ENCODE results near the gene PTPRD. TPM values are rescaled to one million over a fixed set of nuclear protein-coding genes. Genes with fewer than 3 reads are reported as not detected.

Gene PTPRD
- total RNA-seq, 1 donor from 2014 or later: 197 TPM

DNA sequence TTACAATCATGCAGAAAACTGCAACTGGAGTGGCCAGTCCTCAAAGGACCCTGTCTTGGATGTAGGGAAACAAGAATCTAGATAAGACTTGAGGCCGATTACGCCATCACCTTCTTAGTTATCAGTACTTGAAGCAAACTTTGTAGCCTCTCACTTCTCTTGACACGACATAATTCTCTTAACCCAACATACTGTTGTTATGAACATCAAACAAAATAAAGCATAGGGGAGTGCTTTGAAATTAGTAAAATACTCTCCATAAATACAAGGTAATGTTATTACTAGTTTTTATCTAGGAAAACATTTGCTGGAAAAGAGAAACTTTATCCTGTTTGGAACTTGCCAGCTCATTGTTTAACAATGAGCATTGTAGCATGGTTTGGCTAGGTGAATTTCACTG is 2238.3 kb downstream of the PTPRD start:
- no peak for DNase-seq (ENCODE audit: extremely low spot score, unreplicated experiment)
- Mint-ChIP-seq H3K9me3 (no peaks in the 10 kb centered on the region), H3K4me1 (ENCODE audit: unreplicated experiment) (peaks cover 14% of the 10 kb centered on the region), H3K36me3 (peaks cover 21% of the 10 kb centered on the region), H3K27ac (no peak overlapping the region), H3K4me3 (no peak overlapping the region), H3K27me3 (peaks cover 3% of the 10 kb centered on the region)
- no peak for TF ChIP-seq CTCF (conservative IDR thresholded peaks at IDR 0.05)

DNA sequence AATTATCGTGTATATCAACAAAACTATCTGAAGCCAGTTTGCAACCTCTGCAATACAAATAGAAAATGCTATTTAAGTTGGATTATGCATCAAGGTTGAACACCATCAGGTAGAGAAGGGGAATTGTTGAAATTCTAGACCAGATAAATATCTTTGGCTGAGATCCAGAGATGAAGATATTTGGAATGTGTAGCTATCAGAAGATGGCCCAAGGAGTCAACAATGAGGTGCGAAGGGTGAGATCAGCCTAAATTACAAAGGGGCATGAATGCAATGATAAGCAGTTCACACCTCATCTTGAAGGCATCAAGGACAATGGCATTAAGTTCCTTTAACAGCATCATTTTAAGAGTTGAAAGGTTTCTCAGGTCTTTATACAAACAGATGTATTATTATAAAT is 2241.1 kb downstream of the PTPRD start:
- no peak for DNase-seq (ENCODE audit: extremely low spot score, unreplicated experiment)
- peaks cover 23% of the 10 kb centered on the region for H3K36me3 Mint-ChIP-seq
- H3K4me3 Mint-ChIP-seq: no peak overlapping the region
- H3K27ac Mint-ChIP-seq: no peak overlapping the region
- H3K27me3 Mint-ChIP-seq: peaks cover 3% of the 10 kb centered on the region
- H3K4me1 Mint-ChIP-seq (ENCODE audit: unreplicated experiment): peaks cover 11% of the 10 kb centered on the region
- no peak for TF ChIP-seq CTCF (conservative IDR thresholded peaks at IDR 0.05)
- no peaks in the 10 kb centered on the region for H3K9me3 Mint-ChIP-seq

DNA sequence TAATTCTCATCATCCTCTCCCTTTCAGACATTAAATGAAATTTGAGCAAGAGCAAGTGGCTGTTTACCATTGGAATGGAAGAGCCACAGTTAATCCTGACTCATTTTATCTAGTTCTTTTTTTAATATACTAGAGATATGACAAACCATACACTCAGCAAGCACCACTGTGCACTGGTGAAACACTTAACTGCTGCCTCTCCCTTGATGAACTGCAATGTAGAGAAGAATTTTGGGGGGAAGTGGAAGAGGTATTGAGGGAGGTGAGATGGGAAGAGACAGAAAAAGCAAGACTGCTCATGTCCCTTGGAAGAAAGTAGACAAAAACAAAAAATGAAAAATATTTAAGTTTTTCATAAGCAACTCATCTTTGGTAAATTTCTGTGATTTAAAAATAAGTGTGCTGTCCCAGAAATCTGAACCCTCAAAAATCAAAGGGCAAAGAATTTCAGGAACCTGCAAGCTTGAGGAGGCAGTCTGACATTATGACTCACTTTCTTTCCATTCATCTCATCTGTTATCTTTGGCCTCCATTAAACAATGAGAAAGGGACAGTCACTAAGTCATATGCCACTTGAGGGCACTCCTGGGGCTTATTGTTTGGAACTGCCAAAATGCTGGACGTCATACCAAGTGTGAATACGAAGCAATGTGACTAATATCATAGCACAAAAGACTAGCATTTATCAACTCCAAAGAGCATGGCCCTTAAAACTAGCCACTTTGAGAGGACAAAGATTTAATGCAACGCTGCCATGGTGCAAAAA is 2246.5 kb downstream of the PTPRD start:
- Mint-ChIP-seq H3K9me3 (no peaks in the 10 kb centered on the region), H3K27me3 (no peaks in the 10 kb centered on the region), H3K27ac (no peak overlapping the region), H3K4me3 (no peak overlapping the region), H3K4me1 (ENCODE audit: unreplicated experiment) (peaks cover 9% of the 10 kb centered on the region), H3K36me3 (peaks cover 27% of the 10 kb centered on the region)
- no peak for TF ChIP-seq CTCF (conservative IDR thresholded peaks at IDR 0.05)
- DNase-seq (ENCODE audit: extremely low spot score, unreplicated experiment): no peak

DNA sequence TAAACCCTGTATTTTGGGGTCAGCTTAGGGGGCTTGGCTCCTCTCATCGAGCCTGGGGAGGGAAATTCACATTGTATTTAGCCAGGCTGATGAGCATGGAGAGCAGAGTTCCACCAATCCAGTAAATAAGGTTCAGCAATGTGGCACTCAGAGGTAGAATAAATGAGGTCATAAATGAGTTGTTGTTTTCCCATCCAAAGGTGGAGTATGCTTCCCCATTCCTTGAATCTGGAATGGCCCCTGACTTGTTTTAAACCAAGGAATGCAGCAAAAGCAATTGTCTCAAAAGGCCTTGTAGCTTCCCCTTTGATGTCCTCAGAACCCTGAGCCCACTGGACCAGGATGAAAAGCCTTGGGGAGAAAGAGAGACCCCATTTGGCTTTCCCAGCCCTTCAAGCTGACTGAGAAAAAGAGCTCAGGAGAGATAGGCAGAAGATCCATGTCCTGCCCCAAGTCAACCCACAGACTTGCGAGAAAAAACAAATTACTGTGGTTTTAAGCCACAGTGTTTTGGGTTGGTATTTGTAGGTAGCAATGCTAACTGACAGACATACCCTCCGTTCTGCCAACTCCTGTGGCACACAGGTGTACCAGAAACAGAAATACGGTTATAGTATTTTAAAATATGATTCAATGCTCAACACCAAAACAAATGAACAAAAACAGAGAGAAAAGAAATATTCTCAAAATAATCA is 2247.2 kb downstream of the PTPRD start:
- H3K4me3 Mint-ChIP-seq: no peak overlapping the region
- H3K4me1 Mint-ChIP-seq (ENCODE audit: unreplicated experiment): peaks cover 9% of the 10 kb centered on the region
- no peak overlapping the region for H3K27ac Mint-ChIP-seq
- TF ChIP-seq CTCF (conservative IDR thresholded peaks at IDR 0.05): no peak
- H3K9me3 Mint-ChIP-seq: no peaks in the 10 kb centered on the region
- DNase-seq (ENCODE audit: extremely low spot score, unreplicated experiment): no peak
- H3K36me3 Mint-ChIP-seq: peaks cover 21% of the 10 kb centered on the region
- no peaks in the 10 kb centered on the region for H3K27me3 Mint-ChIP-seq

GRCh38 chr9:8365029-8365428 is 2247.8 kb downstream of the PTPRD start:
- no peak overlapping the region for H3K4me3 Mint-ChIP-seq
- H3K27ac Mint-ChIP-seq: no peak overlapping the region
- H3K36me3 Mint-ChIP-seq: peaks cover 17% of the 10 kb centered on the region
- no peak for DNase-seq (ENCODE audit: extremely low spot score, unreplicated experiment)
- H3K27me3 Mint-ChIP-seq: no peaks in the 10 kb centered on the region
- H3K4me1 Mint-ChIP-seq (ENCODE audit: unreplicated experiment): peaks cover 9% of the 10 kb centered on the region
- H3K9me3 Mint-ChIP-seq: no peaks in the 10 kb centered on the region
- TF ChIP-seq CTCF (conservative IDR thresholded peaks at IDR 0.05): no peak
